GM12892 (cell line): ENCODE results near the gene GSTM1.

Experiments
- POLR2A ChIP-seq: IDR thresholded peaks from 2 replicates; pipeline ENCODE4 v1.6.1; 2011; ENCODE audit warnings: low read depth, low read length, control low read depth
- POLR2AphosphoS5 ChIP-seq: IDR thresholded peaks from 2 replicates; pipeline ENCODE4 v1.6.1; 2011; ENCODE audit warnings: low read depth, low read length, control low read depth

- TF ChIP-seq POLR2AphosphoS5: 0 out of 2 replicates have a peak, but pooled peaks have one; percentile 41
- TF ChIP-seq POLR2A: peak; percentile 41; the same call in 1 of the 2 replicates
Observed at GRCh38 chr1:109687641-109688499, at the start of gene GSTM1.
